CD4-positive, alpha-beta T cell treated with Interleukin-17A for 4 hours (primary cell): Measurements from ENCODE around the gene ARMH3.

Source experiments
- DNase-seq: peaks from one replicate; pipeline ENCODE4 v3.0.0-alpha.2; 2020; ENCODE audit warnings: mixed read lengths

Gene ARMH3

GRCh38 chr10:101974091-101974971, 81.6 kb downstream of the ARMH3 start:
- DNase-seq: no peak

GRCh38 chr10:101972761-101973160, 83.2 kb downstream of the ARMH3 start:
- no peak for DNase-seq

GRCh38 chr10:101969412-101969922, 86.5 kb downstream of the ARMH3 start:
- DNase-seq: no peak

DNA sequence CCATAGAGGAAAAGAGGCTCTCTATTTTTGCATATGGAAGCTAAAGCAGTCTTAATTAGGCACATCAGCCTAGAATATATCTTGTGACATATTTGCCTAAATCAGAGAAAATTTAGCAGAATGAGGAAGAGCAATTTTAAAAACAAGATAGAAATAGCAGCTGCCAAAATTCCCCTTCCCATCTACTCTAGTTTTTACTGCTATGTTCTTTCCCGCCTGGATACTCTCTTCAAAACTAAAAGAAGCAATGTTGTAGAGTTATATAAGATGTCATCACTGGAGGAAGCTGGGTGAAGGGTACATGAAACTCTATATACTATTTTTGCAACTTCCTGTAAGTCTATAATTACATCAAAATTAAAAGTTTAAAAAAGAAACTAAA, 87.0 kb downstream of the ARMH3 start:
- no peak for DNase-seq

GRCh38 chr10:101968286-101968939, 87.6 kb downstream of the ARMH3 start:
- DNase-seq: no peak

DNA sequence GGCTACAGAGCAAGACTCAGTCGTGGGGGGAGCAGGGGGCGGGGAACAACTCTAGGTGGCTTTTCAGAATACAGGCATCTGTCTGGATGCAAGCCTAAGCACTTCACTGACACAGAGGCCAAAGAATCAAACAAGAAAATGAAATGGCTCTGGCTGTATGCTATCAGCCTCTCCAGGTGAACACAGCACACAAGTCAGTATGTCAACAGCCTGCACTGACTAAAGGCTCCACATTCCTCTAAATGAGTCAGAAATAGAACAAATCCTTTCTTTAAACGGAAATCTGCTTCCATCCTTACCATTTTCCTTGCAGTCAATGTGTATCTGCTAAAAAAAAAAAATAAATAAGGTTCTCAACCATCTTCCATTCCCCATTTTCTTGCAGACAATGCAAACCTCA, 88.3 kb downstream of the ARMH3 start:
- DNase-seq: no peak

DNA sequence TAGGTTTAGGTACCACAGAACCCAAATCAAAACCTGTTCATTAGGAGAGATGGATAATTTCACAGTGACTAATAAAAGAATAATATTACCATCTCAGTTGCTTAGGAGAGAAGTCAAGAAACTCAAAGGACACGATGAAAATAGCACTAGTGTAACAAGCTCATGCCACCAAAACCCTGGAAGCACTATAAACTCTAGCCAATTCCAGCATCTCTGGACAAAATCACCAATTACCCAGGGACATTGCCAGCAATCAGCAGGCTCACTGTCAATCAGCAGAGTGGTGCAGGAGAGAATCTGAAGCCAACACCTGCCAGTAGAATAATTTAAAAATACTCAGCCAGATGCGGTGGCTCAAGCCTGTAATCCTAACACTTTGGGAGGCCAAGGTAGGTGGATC, 88.9 kb downstream of the ARMH3 start:
- DNase-seq: no peak

DNA sequence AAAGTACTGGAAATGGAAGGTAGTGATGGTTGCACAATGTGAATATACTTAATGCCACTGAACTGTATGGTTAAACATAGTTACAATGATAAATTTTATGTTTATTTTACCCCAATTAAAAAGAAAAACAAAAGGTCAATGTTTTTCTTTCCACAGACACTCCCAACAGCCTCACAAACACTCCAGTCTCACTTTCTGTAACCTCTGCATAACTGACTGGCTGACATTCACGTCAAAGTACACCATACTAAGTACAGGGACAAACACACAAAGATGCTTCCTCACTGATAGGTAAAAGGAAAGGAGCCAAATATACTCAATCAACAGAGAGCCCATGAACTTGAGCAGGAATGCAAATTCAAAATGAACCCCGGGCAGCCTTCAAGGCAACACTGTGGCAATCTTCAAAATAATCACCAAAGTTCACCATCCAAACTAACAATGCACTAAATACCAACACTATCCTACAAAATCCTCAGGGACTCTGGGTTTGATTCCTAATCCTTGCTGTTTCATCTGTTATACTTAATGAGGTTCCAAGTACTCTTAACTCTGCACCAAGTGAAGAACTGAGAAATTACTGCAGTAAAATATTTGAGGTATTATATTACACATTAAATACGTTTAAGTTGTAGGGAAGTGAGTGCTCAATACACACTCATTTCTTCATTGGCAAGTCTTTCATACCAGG, 90.8 kb downstream of the ARMH3 start:
- no peak for DNase-seq

DNA sequence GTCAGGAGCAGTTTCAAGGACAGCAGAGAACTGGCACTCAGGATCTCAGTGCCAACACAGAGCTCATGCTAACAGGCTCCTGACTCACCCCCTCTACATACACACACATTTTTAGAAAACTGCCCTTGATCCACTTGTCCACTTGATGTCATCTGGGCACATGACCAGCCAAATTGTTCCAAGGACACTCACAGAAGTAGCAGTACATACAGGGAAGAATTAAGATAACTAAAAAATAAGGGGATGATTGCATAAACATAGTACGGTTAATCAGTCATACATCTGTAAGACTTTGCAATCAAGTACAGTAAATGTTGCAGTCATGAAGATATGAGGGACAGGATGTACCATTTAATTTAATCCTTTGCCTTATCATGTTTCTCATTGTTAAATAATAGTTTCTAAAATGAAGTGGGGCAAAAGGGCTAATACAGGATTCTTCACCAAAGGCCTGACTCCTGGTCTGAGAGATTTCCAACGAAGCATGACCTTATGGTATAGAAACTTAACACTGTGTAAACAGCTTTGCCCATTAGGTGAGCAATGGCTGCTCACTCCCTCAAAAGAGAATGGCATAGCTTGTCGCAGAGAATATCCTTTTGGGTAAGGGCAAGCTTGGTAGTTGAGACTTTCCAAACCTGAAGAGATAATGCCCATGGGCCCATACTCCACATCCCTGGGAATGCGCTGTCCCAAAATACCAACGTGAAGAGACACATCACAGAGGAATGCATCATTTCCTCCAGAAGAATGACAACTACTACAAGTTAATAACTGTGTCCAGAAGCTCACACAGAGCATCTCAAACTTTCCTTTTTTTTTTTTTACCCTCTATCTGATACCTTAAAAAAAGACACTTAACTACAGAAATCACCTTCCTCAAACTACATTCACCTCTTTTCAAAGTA, 94.1 kb downstream of the ARMH3 start:
- DNase-seq: no peak

DNA sequence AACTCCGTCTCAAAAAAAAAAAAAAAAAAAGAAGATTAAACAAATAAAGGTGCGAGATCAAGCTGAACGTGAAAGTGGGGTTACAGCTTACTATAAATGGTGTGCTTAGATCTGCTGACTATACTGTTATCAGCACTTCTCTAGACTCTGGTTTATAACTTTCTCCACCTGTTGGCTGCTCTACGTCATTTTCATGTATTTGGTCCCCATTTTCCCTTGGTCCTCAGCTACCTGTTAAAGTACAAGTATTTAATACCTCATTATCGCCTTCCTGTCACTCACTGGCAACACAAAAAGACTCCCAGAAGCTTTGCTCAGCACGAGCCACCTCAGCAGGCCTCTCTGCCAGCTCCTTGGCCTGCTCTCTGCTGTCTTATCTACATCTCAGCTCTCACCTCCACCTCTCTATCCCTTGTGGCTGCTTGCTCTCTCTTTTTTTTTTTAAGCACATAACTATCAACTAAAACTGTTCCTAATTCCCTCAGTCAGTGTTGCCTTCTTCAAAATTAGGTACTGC, 95.0 kb downstream of the ARMH3 start:
- no peak for DNase-seq

DNA sequence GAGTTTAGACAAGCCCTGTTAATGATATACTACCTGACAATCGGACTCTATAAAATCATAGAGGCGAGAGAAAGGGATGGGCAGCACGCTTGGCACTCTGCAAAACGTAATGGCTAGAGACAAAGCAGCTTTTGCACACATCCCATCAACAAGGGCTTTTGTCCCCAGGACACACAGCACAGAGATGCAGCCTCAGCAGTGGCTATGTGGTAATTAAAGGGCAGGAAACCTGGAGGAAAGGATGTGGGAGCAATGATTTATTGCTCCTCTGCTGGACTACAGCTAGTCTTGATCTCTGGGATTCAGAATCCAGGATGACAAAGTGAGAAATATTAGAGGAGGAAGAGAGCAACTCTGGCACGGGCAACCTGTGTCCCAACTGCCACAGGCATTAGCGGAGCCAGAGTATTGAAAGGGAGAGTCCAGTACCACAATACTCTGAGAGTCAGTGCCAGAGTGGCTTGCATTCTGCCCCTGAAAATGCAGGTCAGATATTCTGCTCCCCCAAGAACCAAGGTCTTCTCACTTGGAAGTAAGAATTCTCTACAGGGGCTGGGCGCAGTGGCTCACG, 96.5 kb downstream of the ARMH3 start:
- DNase-seq: no peak

DNA sequence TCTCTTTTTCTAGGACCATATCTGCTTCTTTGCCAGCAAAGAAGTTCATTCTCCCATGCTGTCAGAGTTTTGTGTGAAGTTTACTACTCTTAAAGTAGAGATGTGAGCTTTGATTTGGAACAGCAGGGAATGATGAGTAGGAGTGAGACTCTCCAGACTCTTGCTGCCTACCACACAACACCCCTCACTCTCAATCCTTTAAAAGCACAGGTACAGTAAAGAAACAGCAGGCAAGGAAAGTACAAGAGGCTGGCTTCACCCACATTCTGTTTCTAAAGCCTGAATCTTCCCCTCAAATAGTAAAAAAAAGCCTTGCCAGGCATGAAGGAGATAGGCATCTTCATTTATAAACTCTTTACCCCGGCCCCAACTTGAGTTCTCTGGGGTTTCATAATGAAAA, 97.3 kb downstream of the ARMH3 start:
- DNase-seq: no peak

- DNase-seq: no peak
These were observed 99.1 kb downstream of the ARMH3 start for GRCh38 chr10:101956898-101957297.

GRCh38 chr10:101956117-101956516, 99.9 kb downstream of the ARMH3 start:
- no peak for DNase-seq

GRCh38 chr10:101952191-101952590, 103.8 kb downstream of the ARMH3 start:
- DNase-seq: no peak

GRCh38 chr10:101950213-101950612, 105.8 kb downstream of the ARMH3 start:
- DNase-seq: no peak

GRCh38 chr10:101941871-101942270, 114.1 kb downstream of the ARMH3 start:
- DNase-seq: no peak

DNA sequence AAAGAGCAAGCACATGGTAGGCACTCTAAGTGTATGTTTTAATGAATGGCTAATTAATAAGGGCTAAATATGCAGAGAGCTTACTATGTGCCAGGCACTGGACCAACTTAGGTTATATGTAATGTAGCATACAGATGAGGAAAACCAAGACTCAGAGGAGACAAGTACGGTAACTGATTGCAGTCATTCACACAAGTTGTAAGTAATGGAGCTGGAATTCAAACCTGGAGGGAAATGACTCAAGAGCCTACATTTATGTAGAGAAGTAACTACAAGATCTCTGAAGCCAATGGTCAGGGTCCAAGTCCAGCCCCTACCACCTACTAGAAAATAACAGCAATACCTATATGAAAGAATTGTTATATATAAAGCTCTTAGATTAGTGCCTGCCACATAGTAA, 115.1 kb downstream of the ARMH3 start:
- DNase-seq: no peak

DNA sequence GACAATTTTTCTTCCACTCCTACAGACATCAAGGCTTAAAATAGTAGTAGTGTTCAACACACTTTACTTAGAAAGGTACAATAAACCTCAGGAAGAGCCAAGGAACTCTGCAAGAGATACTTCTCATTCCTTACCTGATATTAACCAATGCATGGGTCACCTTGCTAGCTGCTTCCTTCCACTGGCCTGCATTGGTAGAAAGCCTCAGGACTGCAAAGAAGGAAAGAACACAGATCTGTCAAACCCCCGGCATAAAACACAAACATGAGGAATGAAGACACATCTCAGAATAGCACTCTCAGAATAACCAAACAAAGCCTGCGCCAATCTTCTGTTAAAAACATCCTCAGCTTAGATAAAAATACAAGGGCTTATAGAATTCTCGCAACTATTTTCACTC, 116.2 kb downstream of the ARMH3 start:
- DNase-seq: no peak

DNA sequence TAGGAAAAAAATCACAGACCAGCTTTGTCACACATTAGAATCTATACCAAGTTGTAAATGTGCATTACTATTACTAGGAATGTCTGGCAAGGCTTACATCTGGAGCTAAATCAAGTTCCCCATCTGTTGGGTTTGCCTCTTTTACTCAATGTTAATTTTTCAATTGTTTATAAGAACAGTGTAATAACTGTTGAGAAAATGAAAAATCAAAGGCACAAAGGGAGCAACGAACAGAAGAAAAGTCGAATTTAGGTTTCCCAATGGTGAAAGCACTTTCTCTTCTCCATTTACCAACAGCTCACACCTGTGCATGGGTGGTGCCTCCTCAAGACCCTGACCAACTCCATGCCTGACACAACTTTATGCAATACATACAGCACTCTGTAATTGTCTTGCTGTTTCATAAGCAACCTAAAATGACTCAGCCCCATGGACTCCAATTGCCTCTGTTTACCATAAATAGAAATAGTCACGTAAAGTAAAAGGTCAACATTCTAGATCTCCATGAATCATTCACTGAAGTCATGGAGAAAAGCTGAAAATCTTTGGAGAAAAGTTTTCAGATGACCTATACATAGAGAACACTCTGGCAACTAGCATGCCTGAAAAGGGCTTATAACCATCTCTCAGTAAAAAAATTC, 116.8 kb downstream of the ARMH3 start:
- DNase-seq: no peak

GRCh38 chr10:101938305-101939007, 117.5 kb downstream of the ARMH3 start:
- no peak for DNase-seq
